HG02981 (cell line): ENCODE results near the gene ZNF439.
A peak's percentile ranks its signal among the peaks of the same experiment; 100 is the strongest.
"Not testable (repeated sequence)": the region's sequence is repeated elsewhere in the genome, so short reads cannot be mapped to it uniquely, and the experiment has no call there.

Experiments used
- ATAC-seq: cut with Tn5 transposase; IDR thresholded peaks from one replicate; pipeline ENCODE4 v1.9.1; 2021; ENCODE audit warnings: mild to moderate bottlenecking, moderate library complexity; ENCODE audit not compliant: unreplicated experiment

Gene ZNF439

GRCh38 chr19:11848594-11849469, at the start of gene ZNF439:
Gene ZNF439 (plus strand): TSS chr19:11848726. CDS start chr19:11848868, 142 bp downstream.
- peak; percentile 92 for ATAC-seq

GRCh38 chr19:11806354-11807098, 42.0 kb upstream of the ZNF439 start:
- ATAC-seq, result no peak

- ATAC-seq, result no peak
Observed at GRCh38 chr19:11807099-11807380, 41.5 kb upstream of the ZNF439 start.

- peak; percentile 14 for ATAC-seq
Observed at GRCh38 chr19:11813703-11814028, 34.9 kb upstream of the ZNF439 start.

- ATAC-seq, result peak; percentile 98
Observed at GRCh38 chr19:11814029-11814699, 34.4 kb upstream of the ZNF439 start, which contains the start of gene ZNF440. Gene ZNF440 (plus strand): TSS chr19:11814273. CDS start chr19:11814448, 175 bp downstream.

- no peak for ATAC-seq
Observed at GRCh38 chr19:11814700-11815035, 33.9 kb upstream of the ZNF439 start.

GRCh38 chr19:11821474-11822109, 26.9 kb upstream of the ZNF439 start:
- no peak for ATAC-seq

- not testable (repeated sequence) for ATAC-seq
Observed at GRCh38 chr19:11828957-11829876, 19.3 kb upstream of the ZNF439 start.

GRCh38 chr19:11832253-11832912, 16.1 kb upstream of the ZNF439 start:
- ATAC-seq, result no peak

GRCh38 chr19:11833541-11833940, 15.0 kb upstream of the ZNF439 start:
- ATAC-seq, result no peak

GRCh38 chr19:11835626-11836066, 12.9 kb upstream of the ZNF439 start:
- not testable (repeated sequence) for ATAC-seq

- ATAC-seq, result no peak
Observed at GRCh38 chr19:11843722-11844121, 4.8 kb upstream of the ZNF439 start.

GRCh38 chr19:11847615-11848014, 911 bp upstream of the ZNF439 start:
- ATAC-seq, result not testable (repeated sequence)

GRCh38 chr19:11848200-11848593, 329 bp upstream of the ZNF439 start:
- ATAC-seq, result peak; percentile 10

- ATAC-seq, result not testable (repeated sequence)
Observed at GRCh38 chr19:11850289-11850688, 1.8 kb downstream of the ZNF439 start.

GRCh38 chr19:11853358-11853757, 4.8 kb downstream of the ZNF439 start:
- ATAC-seq, result no peak

- ATAC-seq, result no peak
Observed at GRCh38 chr19:11856596-11857250, 8.2 kb downstream of the ZNF439 start.

- ATAC-seq, result no peak
Observed at GRCh38 chr19:11860721-11861120, 12.2 kb downstream of the ZNF439 start.

GRCh38 chr19:11861301-11861700, 12.8 kb downstream of the ZNF439 start:
- ATAC-seq, result no peak
